C4-2B (cell line): ENCODE results near the gene B9D2.

Experiments
- CTCF ChIP-seq: fragments of 450-650 bp; conservative IDR thresholded peaks from 2 replicates; pipeline ENCODE4 v1.5.1; 2017; ENCODE audit warnings: mild to moderate bottlenecking
- ZFX ChIP-seq: fragments of 450-650 bp; IDR thresholded peaks from 2 replicates; pipeline ENCODE4 v1.6.1; 2017

- TF ChIP-seq CTCF (no peak), ZFX (no peak)
These were observed 45.3 kb upstream of the B9D2 start for GRCh38 chr19:41409288-41409687.
